Measurements from ENCODE around the gene PRDM5.

Gene PRDM5

GRCh38 chr4:120839334-120839973 lies 83.1 kb downstream of the PRDM5 start:
- in situ Hi-C loops (cut with HindIII; ENCODE audit: low sequenced_read_pairs) = no loop called here
- no peak for TF ChIP-seq CTCF (IDR thresholded peaks at IDR 0.05; ENCODE audit: low read depth, low read length, missing control alignments)
- H3K4me3 ChIP-seq (ENCODE audit: low read depth, low read length) = no peak overlapping the region
- DNase-seq (ENCODE audit: low read depth) = no peak

- no peak for TF ChIP-seq CTCF (IDR thresholded peaks at IDR 0.05; ENCODE audit: low read depth, low read length, missing control alignments)
- no peak overlapping the region for H3K4me3 ChIP-seq (ENCODE audit: low read depth, low read length)
- in situ Hi-C loops (cut with HindIII; ENCODE audit: low sequenced_read_pairs) = no loop called here
- no peak for DNase-seq (ENCODE audit: low read depth)
Observed at GRCh38 chr4:120838784-120839183, 83.7 kb downstream of the PRDM5 start.

GRCh38 chr4:120837656-120838055 lies 84.9 kb downstream of the PRDM5 start:
- TF ChIP-seq CTCF (IDR thresholded peaks at IDR 0.05; ENCODE audit: low read depth, low read length, missing control alignments) = no peak
- H3K4me3 ChIP-seq (ENCODE audit: low read depth, low read length) = no peak overlapping the region
- no peak for DNase-seq (ENCODE audit: low read depth)
- in situ Hi-C loops (cut with HindIII; ENCODE audit: low sequenced_read_pairs) = no loop called here

GRCh38 chr4:120835342-120835741 lies 87.2 kb downstream of the PRDM5 start:
- TF ChIP-seq CTCF (IDR thresholded peaks at IDR 0.05; ENCODE audit: low read depth, low read length, missing control alignments) = no peak
- DNase-seq (ENCODE audit: low read depth) = no peak
- H3K4me3 ChIP-seq (ENCODE audit: low read depth, low read length) = no peak overlapping the region
- in situ Hi-C loops (cut with HindIII; ENCODE audit: low sequenced_read_pairs) = no loop called here

- H3K4me3 ChIP-seq (ENCODE audit: low read depth, low read length) = no peak overlapping the region
- DNase-seq (ENCODE audit: low read depth) = no peak
- TF ChIP-seq CTCF (IDR thresholded peaks at IDR 0.05; ENCODE audit: low read depth, low read length, missing control alignments) = no peak
- in situ Hi-C loops (cut with HindIII; ENCODE audit: low sequenced_read_pairs) = no loop called here
Observed at GRCh38 chr4:120830204-120830603, 92.3 kb downstream of the PRDM5 start.

GRCh38 chr4:120829113-120829831 lies 93.3 kb downstream of the PRDM5 start:
- in situ Hi-C loops (cut with HindIII; ENCODE audit: low sequenced_read_pairs) = no loop called here
- DNase-seq (ENCODE audit: low read depth) = no peak
- TF ChIP-seq CTCF (IDR thresholded peaks at IDR 0.05; ENCODE audit: low read depth, low read length, missing control alignments) = no peak
- no peak overlapping the region for H3K4me3 ChIP-seq (ENCODE audit: low read depth, low read length)

Measured in astrocyte of the cerebellum (primary cell).